NT2/D1 (cell line): Measurements from ENCODE around the gene TAF10.

Source experiments
- SUZ12 ChIP-seq: IDR thresholded peaks from 2 replicates; pipeline ENCODE4 v1.6.1; 2011; ENCODE audit not compliant: insufficient read length, insufficient read depth; ENCODE audit errors: extremely low read depth
- YY1 ChIP-seq: IDR thresholded peaks from 2 replicates; pipeline ENCODE4 v1.6.1; 2011; ENCODE audit not compliant: insufficient read length, insufficient read depth
- ZNF274 ChIP-seq: IDR thresholded peaks from 2 replicates; pipeline ENCODE4 v1.6.1; 2011; ENCODE audit warnings: mild to moderate bottlenecking, low read depth, low read length

DNA sequence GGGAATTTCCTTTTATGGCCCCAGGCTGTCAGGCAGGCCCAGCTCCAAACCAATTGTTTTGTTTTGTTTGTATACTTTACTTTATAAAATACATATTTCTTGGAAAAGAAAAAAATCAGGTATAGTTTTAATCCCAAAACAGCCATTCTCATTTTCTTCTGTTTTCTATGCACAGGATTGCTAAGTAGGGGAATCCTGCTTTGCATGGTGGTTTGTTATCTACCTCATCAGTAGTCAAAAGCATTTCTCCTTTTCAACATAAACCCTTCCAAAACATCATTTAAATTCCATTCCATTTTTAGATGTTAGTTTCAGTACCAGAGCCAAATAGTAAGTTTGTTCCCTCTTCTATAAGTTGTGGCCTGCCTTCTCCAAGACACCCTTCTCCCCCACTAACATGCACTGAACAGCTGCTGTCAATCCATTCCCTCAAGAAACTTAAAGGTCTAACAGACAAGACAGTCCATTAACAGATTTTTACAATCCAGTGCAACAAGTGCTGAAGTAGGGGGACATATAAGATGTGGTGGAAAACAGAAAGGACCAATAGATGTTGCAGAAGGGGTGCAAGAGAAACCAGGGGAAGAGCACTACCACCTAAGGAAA, 4.7 kb downstream of the TAF10 start:
- TF ChIP-seq SUZ12, result no peak
- TF ChIP-seq YY1, result no peak
- no peak for TF ChIP-seq ZNF274
